Panc1 (cell line): Measurements from ENCODE around the gene ENOX1. TPM values are rescaled to one million over a fixed set of nuclear protein-coding genes. Genes with fewer than 3 reads are reported as not detected.

Experiments used
- ATAC-seq: fragments of 200-7000 bp; cut with Tn5 transposase; 2 replicates; pipeline ENCODE4 v1.9.1; 2020; ENCODE audit warnings: mild to moderate bottlenecking, moderate library complexity
- BruUV-seq: library from RNA; stranded (reverse); fragments of 400-500 nt; replicated peaks from 2 replicates; lab custom pipeline; 2021; lab: Mats Ljungman, UMichigan
- CTCF ChIA-PET: fragments of 300-600 bp; sonication (Branson Sonifier 250); formaldehyde crosslinking; loops from one replicate; lab custom pipeline; 2022; ENCODE audit warnings: antibody characterized with exemption; lab: Charles Lee
- POLR2A ChIA-PET: fragments of 300-600 bp; sonication (Branson Sonifier 250); formaldehyde crosslinking; loops from one replicate; lab custom pipeline; 2022; ENCODE audit warnings: antibody characterized with exemption; lab: Charles Lee
- DNase-seq: peaks from one replicate; pipeline ENCODE4 v3.0.0-alpha.2; 2010; ENCODE audit warnings: low read depth, low spot score
- H3K27ac ChIP-seq: 2 replicates; pipeline ENCODE4 v1.5.1; 2011; ENCODE audit warnings: mild to moderate bottlenecking, low read length, inconsistent platforms
- H3K27me3 ChIP-seq: fragments of 200-500 bp; sonication (Bioruptor generic); 2 replicates; pipeline ENCODE4 v1.6.0; 2014; ENCODE audit warnings: low read length, inconsistent platforms; ENCODE audit not compliant: control insufficient read depth, insufficient read depth
- H3K36me3 ChIP-seq: fragments of 200-500 bp; sonication (Bioruptor generic); 2 replicates; pipeline ENCODE4 v1.5.1; 2014; ENCODE audit warnings: inconsistent platforms, mild to moderate bottlenecking, low read length, moderate library complexity; ENCODE audit not compliant: control insufficient read depth, insufficient read depth
- H3K4me1 ChIP-seq: 2 replicates; pipeline ENCODE4 v1.5.1; 2011; ENCODE audit warnings: inconsistent platforms, mild to moderate bottlenecking, low read length, moderate library complexity; ENCODE audit not compliant: control insufficient read depth, insufficient read depth
- H3K4me3 ChIP-seq, 2 experiments: 2 replicates each; pipeline ENCODE4 v1.5.1; 2011 to 2012; ENCODE audit warnings: low read depth in 2 of 2, low read length in 2 of 2, mild to moderate bottlenecking in 2 of 2, inconsistent platforms in 1 of 2, moderate library complexity in 1 of 2
- H3K9me3 ChIP-seq: fragments of 200-500 bp; sonication (Bioruptor generic); 2 replicates; pipeline ENCODE4 v1.5.1; 2014; ENCODE audit warnings: low read depth, mild to moderate bottlenecking, inconsistent platforms, low read length, moderate library complexity; ENCODE audit not compliant: control insufficient read depth, insufficient read depth
- CTCF ChIP-seq: fragments of 450-650 bp; IDR thresholded peaks from 2 replicates; pipeline ENCODE4 v1.5.1; 2017; ENCODE audit warnings: mild to moderate bottlenecking
- POLR2AphosphoS5 ChIP-seq: IDR thresholded peaks from 2 replicates; pipeline ENCODE4 v1.6.1; 2012; ENCODE audit warnings: mild to moderate bottlenecking, low read depth, low read length, moderate library complexity
- REST ChIP-seq, 2 experiments: IDR thresholded peaks; 2 replicates each; pipeline ENCODE4 v1.6.1; 2011 to 2012; ENCODE audit warnings: low read depth in 2 of 2, control low read depth in 1 of 2, low read length in 1 of 2, mild to moderate bottlenecking in 1 of 2, moderate library complexity in 1 of 2; ENCODE audit not compliant: insufficient read depth in 1 of 2
- SIN3A ChIP-seq: IDR thresholded peaks from 2 replicates; pipeline ENCODE4 v1.6.1; 2012; ENCODE audit warnings: low read depth, mild to moderate bottlenecking, low read length, moderate library complexity, borderline replicate concordance; ENCODE audit not compliant: insufficient read depth
- TCF7L2 ChIP-seq: IDR thresholded peaks from 2 replicates; pipeline ENCODE4 v1.6.1; 2011; ENCODE audit warnings: mild to moderate bottlenecking, low read depth, low read length, inconsistent platforms
- in situ Hi-C: cut with HindIII; loops from 2 replicates; pipeline ENCODE4 v1.10.0; 2016; ENCODE audit warnings: low sequenced_read_pairs, low pct_unique_long_range_greater_than_20kb
- intact Hi-C: fragments of 100-400 bp; cut with micrococcal nuclease; formaldehyde crosslinking; loops from one replicate; pipeline ENCODE4 v1.10.0; 2022; ENCODE audit not compliant: unreplicated experiment
- total RNA-seq: library from RNA; stranded (reverse); gene quantifications from one replicate; pipeline ENCODE4 v1.2.1, GENCODE V29; 2021; ENCODE audit not compliant: unreplicated experiment

ENOX1 gene
- total RNA-seq, 1 experiment from 2014 or later: 0.23 TPM

GRCh38 chr13:43653395-43653794 lies 133.4 kb downstream of the ENOX1 start:
- H3K27me3 ChIP-seq: no peaks in the 10 kb centered on the region
- no peaks in the 10 kb centered on the region for H3K4me1 ChIP-seq
- H3K27ac ChIP-seq: no peak overlapping the region
- H3K4me3 ChIP-seq: no peak overlapping the region
- DNase-seq (no peak), ATAC-seq (no peak)
- intact Hi-C loops: no loop called here
- no peaks in the 10 kb centered on the region for H3K9me3 ChIP-seq
- no peaks in the 10 kb centered on the region for H3K36me3 ChIP-seq
- TF ChIP-seq SIN3A: no peak
- ChIA-PET CTCF (no interaction called here), POLR2A (no interaction called here)
- in situ Hi-C loops: no loop called here
- BruUV-seq: no TSS peak

- POLR2A ChIA-PET: no interaction called here
- DNase-seq: no peak
- intact Hi-C loops (no loop called here), in situ Hi-C loops (no loop called here)
- Histone ChIP-seq H3K4me3 (no peak overlapping the region), H3K27ac (no peak overlapping the region), H3K27me3 (no peaks in the 10 kb centered on the region), H3K36me3 (no peaks in the 10 kb centered on the region), H3K4me1 (no peaks in the 10 kb centered on the region), H3K9me3 (no peaks in the 10 kb centered on the region)
- BruUV-seq: no TSS peak
- TF ChIP-seq POLR2AphosphoS5: no peak
- no peak for TF ChIP-seq TCF7L2
- TF ChIP-seq CTCF: no peak
- TF ChIP-seq REST (IDR thresholded peaks at IDR 0.05; ENCODE audit: insufficient read depth in 1 of 2, low read depth in 2 of 2, low read length in 1 of 2): no peak
- no peak for TF ChIP-seq SIN3A
- CTCF ChIA-PET: no interaction called here
- no peak for ATAC-seq
Measured at GRCh38 chr13:43652760-43653159, 134.0 kb downstream of the ENOX1 start.

DNA sequence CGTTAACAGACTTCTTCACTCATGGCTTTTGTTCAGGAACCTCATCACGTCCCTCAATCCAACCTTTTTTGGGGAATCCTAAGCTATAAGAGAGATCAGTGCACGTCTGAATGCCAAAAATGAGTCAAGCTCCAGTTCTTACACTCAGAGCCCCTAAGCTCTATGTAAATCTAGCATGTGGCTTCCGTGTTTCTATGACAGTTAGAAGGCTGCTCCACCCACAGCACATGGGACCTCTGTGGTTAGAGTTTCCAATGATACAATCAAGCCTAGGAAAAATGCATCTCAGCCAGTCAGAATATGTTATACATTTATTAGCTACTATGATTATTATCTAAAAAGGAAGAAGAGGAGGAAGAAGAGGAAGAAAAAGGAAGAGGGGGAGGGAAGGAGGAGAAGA lies 135.9 kb downstream of the ENOX1 start:
- ATAC-seq: no peak
- ChIA-PET POLR2A (no interaction called here), CTCF (no interaction called here)

More for the DNA sequence above, 135.9 kb downstream of the ENOX1 start:
- no peaks in the 10 kb centered on the region for H3K27me3 ChIP-seq
- H3K4me1 ChIP-seq: no peaks in the 10 kb centered on the region
- no peak overlapping the region for H3K4me3 ChIP-seq
- H3K9me3 ChIP-seq: no peaks in the 10 kb centered on the region
- no peak overlapping the region for H3K27ac ChIP-seq
- TF ChIP-seq SIN3A: no peak
- TF ChIP-seq REST (IDR thresholded peaks at IDR 0.05; ENCODE audit: insufficient read depth in 1 of 2, low read depth in 2 of 2, low read length in 1 of 2): no peak
- TF ChIP-seq TCF7L2: no peak
- no peak for TF ChIP-seq CTCF
- TF ChIP-seq POLR2AphosphoS5: no peak
- DNase-seq: no peak
- in situ Hi-C loops: no loop called here
- no peaks in the 10 kb centered on the region for H3K36me3 ChIP-seq
- intact Hi-C loops: no loop called here
- BruUV-seq: no TSS peak
